ENCODE data around the gene ATP6V0E1.

Gene ATP6V0E1

GRCh38 chr5:172983542-172984243 lies at the start of gene ATP6V0E1:
Gene ATP6V0E1 (plus strand): TSS chr5:172983771. CDS start chr5:172983861, 90 bp downstream.
- H3K9me3 Mint-ChIP-seq: no peaks in the 10 kb centered on the region
- peaks cover 35% of the 10 kb centered on the region for H3K4me1 Mint-ChIP-seq
- no peaks in the 10 kb centered on the region for H3K27me3 Mint-ChIP-seq
- H3K4me3 Mint-ChIP-seq: peak within 1 kb of the TSS; percentile 98
- peak; percentile 98 for DNase-seq
- H3K27ac Mint-ChIP-seq: peak within 1 kb of the TSS; percentile 99
- ATAC-seq: peak; percentile 94
- H3K36me3 Mint-ChIP-seq (ENCODE audit: low read depth): peaks cover 30% of the 10 kb centered on the region

- ATAC-seq: no peak
- DNase-seq: no peak
- Mint-ChIP-seq H3K9me3 (no peaks in the 10 kb centered on the region), H3K27me3 (no peaks in the 10 kb centered on the region), H3K36me3 (ENCODE audit: low read depth) (peaks cover 3% of the 10 kb centered on the region), H3K27ac (no peak overlapping the region), H3K4me3 (no peak overlapping the region), H3K4me1 (peaks cover 4% of the 10 kb centered on the region)
These were observed 48.5 kb upstream of the ATP6V0E1 start for GRCh38 chr5:172935096-172935495.

GRCh38 chr5:172936401-172936800 lies 47.2 kb upstream of the ATP6V0E1 start:
- Mint-ChIP-seq H3K27ac (no peak overlapping the region), H3K27me3 (no peaks in the 10 kb centered on the region), H3K4me1 (peaks cover 4% of the 10 kb centered on the region), H3K36me3 (ENCODE audit: low read depth) (peaks cover 3% of the 10 kb centered on the region), H3K9me3 (no peaks in the 10 kb centered on the region), H3K4me3 (no peak overlapping the region)
- no peak for ATAC-seq
- no peak for DNase-seq

- no peak overlapping the region for H3K27ac Mint-ChIP-seq
- DNase-seq (peak; percentile 17), ATAC-seq (peak; percentile 42)
- H3K4me1 Mint-ChIP-seq: no peaks in the 10 kb centered on the region
- H3K9me3 Mint-ChIP-seq: no peaks in the 10 kb centered on the region
- no peak overlapping the region for H3K4me3 Mint-ChIP-seq
- H3K36me3 Mint-ChIP-seq (ENCODE audit: low read depth): peaks cover 3% of the 10 kb centered on the region
- H3K27me3 Mint-ChIP-seq: no peaks in the 10 kb centered on the region
These were observed 44.5 kb upstream of the ATP6V0E1 start for GRCh38 chr5:172939071-172939470.

GRCh38 chr5:172939611-172940267 lies 43.8 kb upstream of the ATP6V0E1 start:
- H3K9me3 Mint-ChIP-seq: no peaks in the 10 kb centered on the region
- H3K4me3 Mint-ChIP-seq: no peak overlapping the region
- no peak for DNase-seq
- H3K27ac Mint-ChIP-seq: no peak overlapping the region
- H3K27me3 Mint-ChIP-seq: no peaks in the 10 kb centered on the region
- no peak for ATAC-seq
- peaks cover 3% of the 10 kb centered on the region for H3K36me3 Mint-ChIP-seq (ENCODE audit: low read depth)
- H3K4me1 Mint-ChIP-seq: no peaks in the 10 kb centered on the region

GRCh38 chr5:172940268-172941066 lies 43.1 kb upstream of the ATP6V0E1 start:
- Mint-ChIP-seq H3K27me3 (no peaks in the 10 kb centered on the region), H3K4me1 (no peaks in the 10 kb centered on the region), H3K4me3 (no peak overlapping the region), H3K9me3 (no peaks in the 10 kb centered on the region), H3K36me3 (ENCODE audit: low read depth) (peaks cover 3% of the 10 kb centered on the region), H3K27ac (no peak overlapping the region)
- no peak for DNase-seq
- ATAC-seq: no peak

GRCh38 chr5:172941067-172941516 lies 42.5 kb upstream of the ATP6V0E1 start:
- Mint-ChIP-seq H3K36me3 (ENCODE audit: low read depth) (peaks cover 3% of the 10 kb centered on the region), H3K4me3 (no peak overlapping the region), H3K27ac (no peak overlapping the region), H3K9me3 (no peaks in the 10 kb centered on the region), H3K27me3 (no peaks in the 10 kb centered on the region), H3K4me1 (no peaks in the 10 kb centered on the region)
- DNase-seq (no peak), ATAC-seq (no peak)

GRCh38 chr5:172942556-172942955 lies 41.0 kb upstream of the ATP6V0E1 start:
- Mint-ChIP-seq H3K9me3 (no peaks in the 10 kb centered on the region), H3K4me1 (no peaks in the 10 kb centered on the region), H3K4me3 (no peak overlapping the region), H3K27me3 (no peaks in the 10 kb centered on the region), H3K36me3 (ENCODE audit: low read depth) (peaks cover 3% of the 10 kb centered on the region), H3K27ac (no peak overlapping the region)
- no peak for ATAC-seq
- DNase-seq: no peak

GRCh38 chr5:172943283-172943841 lies 40.2 kb upstream of the ATP6V0E1 start:
- Mint-ChIP-seq H3K27me3 (no peaks in the 10 kb centered on the region), H3K36me3 (ENCODE audit: low read depth) (peaks cover 3% of the 10 kb centered on the region), H3K4me1 (no peaks in the 10 kb centered on the region), H3K4me3 (no peak overlapping the region), H3K9me3 (no peaks in the 10 kb centered on the region), H3K27ac (no peak overlapping the region)
- ATAC-seq (no peak), DNase-seq (no peak)

GRCh38 chr5:172943906-172944305 lies 39.7 kb upstream of the ATP6V0E1 start:
- no peaks in the 10 kb centered on the region for H3K27me3 Mint-ChIP-seq
- peaks cover 3% of the 10 kb centered on the region for H3K36me3 Mint-ChIP-seq (ENCODE audit: low read depth)
- no peak overlapping the region for H3K4me3 Mint-ChIP-seq
- no peak for DNase-seq
- no peaks in the 10 kb centered on the region for H3K9me3 Mint-ChIP-seq
- H3K27ac Mint-ChIP-seq: no peak overlapping the region
- ATAC-seq: no peak
- no peaks in the 10 kb centered on the region for H3K4me1 Mint-ChIP-seq

- H3K27ac Mint-ChIP-seq: no peak overlapping the region
- peaks cover 3% of the 10 kb centered on the region for H3K36me3 Mint-ChIP-seq (ENCODE audit: low read depth)
- no peak for ATAC-seq
- H3K4me1 Mint-ChIP-seq: no peaks in the 10 kb centered on the region
- no peaks in the 10 kb centered on the region for H3K9me3 Mint-ChIP-seq
- H3K4me3 Mint-ChIP-seq: no peak overlapping the region
- no peaks in the 10 kb centered on the region for H3K27me3 Mint-ChIP-seq
- DNase-seq: no peak
These were observed 38.8 kb upstream of the ATP6V0E1 start for GRCh38 chr5:172944741-172945140.

- Mint-ChIP-seq H3K4me1 (no peaks in the 10 kb centered on the region), H3K9me3 (no peaks in the 10 kb centered on the region), H3K36me3 (ENCODE audit: low read depth) (peaks cover 3% of the 10 kb centered on the region), H3K27me3 (no peaks in the 10 kb centered on the region), H3K4me3 (no peak overlapping the region), H3K27ac (no peak overlapping the region)
- ATAC-seq (no peak), DNase-seq (no peak)
These were observed 38.4 kb upstream of the ATP6V0E1 start for GRCh38 chr5:172945151-172945550.

GRCh38 chr5:172946146-172946545 lies 37.4 kb upstream of the ATP6V0E1 start:
- Mint-ChIP-seq H3K4me1 (no peaks in the 10 kb centered on the region), H3K4me3 (no peak overlapping the region), H3K27me3 (no peaks in the 10 kb centered on the region), H3K9me3 (no peaks in the 10 kb centered on the region), H3K36me3 (ENCODE audit: low read depth) (peaks cover 3% of the 10 kb centered on the region), H3K27ac (peak overlapping the region; percentile 18)
- ATAC-seq (no peak), DNase-seq (no peak)

- no peaks in the 10 kb centered on the region for H3K4me1 Mint-ChIP-seq
- H3K27me3 Mint-ChIP-seq: no peaks in the 10 kb centered on the region
- peak overlapping the region; percentile 41 for H3K27ac Mint-ChIP-seq
- H3K9me3 Mint-ChIP-seq: no peaks in the 10 kb centered on the region
- H3K4me3 Mint-ChIP-seq: no peak overlapping the region
- ATAC-seq (no peak), DNase-seq (no peak)
- H3K36me3 Mint-ChIP-seq (ENCODE audit: low read depth): peaks cover 3% of the 10 kb centered on the region
These were observed 34.1 kb upstream of the ATP6V0E1 start for GRCh38 chr5:172949426-172949825.

All from activated naive CD8-positive, alpha-beta T cell treated with anti-CD3 and anti-CD28 coated beads, Interleukin-2, amount 50 U/mL, for 24 hours (primary cell).